Subcutaneous adipose tissue (tissue), 4 donors: ENCODE results near the gene OIP5. TPM values are rescaled to one million over a fixed set of nuclear protein-coding genes. Genes with fewer than 3 reads are reported as not detected.

Experiments used
- CTCF ChIP-seq: fragments of 450-650 bp; IDR thresholded peaks from one replicate; pipeline ENCODE4 v1.5.1; 2016; ENCODE audit warnings: low read depth, mild to moderate bottlenecking, control low read depth, antibody characterized with exemption, moderate library complexity
- total RNA-seq, 4 donors: library from RNA; depleted of rRNA; stranded (reverse); fragments of >200 nt; gene quantifications; one replicate each; pipeline ENCODE4 v1.1.0, GENCODE V29; 2016

OIP5 gene
- total RNA-seq, 4 donors from 2014 or later: 1.2 TPM; not detected in 3

GRCh38 chr15:41281236-41281635, 51.2 kb downstream of the OIP5 start:
- no peak for TF ChIP-seq CTCF

- TF ChIP-seq CTCF: no peak
Measured at GRCh38 chr15:41279535-41280283, 52.7 kb downstream of the OIP5 start.

DNA sequence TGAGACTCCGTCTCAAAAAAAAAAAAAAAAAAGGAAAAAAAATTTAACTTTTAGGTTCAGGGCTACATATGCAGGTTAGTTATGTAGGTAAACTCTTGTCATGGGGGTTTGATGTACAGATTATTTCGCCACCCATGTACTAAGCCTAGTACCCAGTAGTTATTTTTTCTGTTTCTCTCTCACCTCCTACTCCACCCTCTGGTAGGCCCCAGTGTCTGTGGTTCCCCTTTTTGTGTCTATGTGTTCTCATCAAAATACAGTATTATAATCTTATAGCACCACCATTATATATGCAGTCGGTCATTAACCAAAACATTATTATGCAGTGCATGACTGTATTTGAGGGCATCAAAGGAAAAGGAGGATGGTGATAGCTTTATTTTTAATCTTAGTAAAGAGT, 54.1 kb downstream of the OIP5 start:
- no peak for TF ChIP-seq CTCF

DNA sequence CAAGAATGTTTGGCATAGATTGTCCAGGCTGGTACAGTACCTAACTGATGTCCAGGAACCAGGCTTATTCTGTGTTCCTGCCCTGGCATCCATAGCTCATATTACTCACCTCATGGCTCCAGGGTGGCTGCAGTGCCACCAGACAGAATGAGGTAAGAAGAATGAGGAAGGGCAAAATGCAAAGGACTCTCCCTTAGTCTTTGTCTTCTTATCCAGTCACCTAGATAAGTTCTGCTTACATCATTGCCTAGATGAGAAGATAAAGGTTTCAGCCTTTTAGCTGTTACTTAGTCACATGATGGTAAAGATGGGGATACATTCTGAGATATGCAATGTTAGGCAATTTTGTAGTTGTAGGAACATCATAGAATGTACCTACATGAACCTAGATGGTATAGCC, 55.6 kb downstream of the OIP5 start:
- no peak for TF ChIP-seq CTCF

- TF ChIP-seq CTCF: no peak
Measured at GRCh38 chr15:41269887-41270286, 62.5 kb downstream of the OIP5 start.

GRCh38 chr15:41263891-41264351, 68.5 kb downstream of the OIP5 start:
- no peak for TF ChIP-seq CTCF

DNA sequence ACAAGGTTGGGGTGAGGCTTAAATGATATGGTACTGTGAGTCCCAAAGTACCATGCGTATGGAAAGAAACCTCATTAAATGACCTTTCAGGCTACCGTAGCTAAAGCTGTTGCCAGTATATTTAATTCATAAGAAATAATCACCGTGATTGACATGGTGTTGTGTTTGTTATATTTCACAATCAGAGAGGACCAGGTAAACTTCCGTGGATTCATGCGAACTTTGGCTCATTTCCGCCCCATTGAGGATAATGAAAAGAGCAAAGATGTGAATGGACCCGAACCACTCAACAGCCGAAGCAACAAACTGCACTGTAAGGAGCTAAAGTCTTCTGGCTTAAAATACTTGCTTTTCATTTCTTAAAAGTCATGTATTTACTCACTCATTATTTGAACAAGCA, 69.8 kb downstream of the OIP5 start:
- TF ChIP-seq CTCF: no peak
